Neuronal stem cell (in vitro differentiated cells): ENCODE measurements around the gene DUOXA2.

Experiments used
- DNase-seq: peaks from one replicate; pipeline ENCODE4 v3.0.0-alpha.2; 2013; ENCODE audit warnings: low spot score
- H2AFZ ChIP-seq: one replicate; pipeline ENCODE4 v1.6.1; 2013; ENCODE audit warnings: mild to moderate bottlenecking, low read length, inconsistent platforms
- H2AK5ac ChIP-seq: 2 replicates; pipeline ENCODE4 v1.6.1; 2013; ENCODE audit warnings: low read depth, mild to moderate bottlenecking, inconsistent platforms, low read length, moderate library complexity, mixed read lengths
- H2BK120ac ChIP-seq: 2 replicates; pipeline ENCODE4 v1.6.1; 2013; ENCODE audit warnings: low read depth, mild to moderate bottlenecking, inconsistent platforms, low read length, moderate library complexity, mixed read lengths
- H2BK12ac ChIP-seq: one replicate; pipeline ENCODE4 v1.6.1; 2013; ENCODE audit warnings: low read length, inconsistent platforms
- H2BK15ac ChIP-seq: 2 replicates; pipeline ENCODE4 v1.6.1; 2013; ENCODE audit warnings: mild to moderate bottlenecking, low read length, inconsistent platforms, mixed read lengths
- H2BK5ac ChIP-seq: one replicate; pipeline ENCODE4 v1.6.1; 2013; ENCODE audit warnings: inconsistent platforms, mild to moderate bottlenecking, low read length, moderate library complexity
- H3K14ac ChIP-seq: one replicate; pipeline ENCODE4 v1.6.1; 2013; ENCODE audit warnings: low read length, inconsistent platforms
- H3K18ac ChIP-seq: 2 replicates; pipeline ENCODE4 v1.6.1; 2013; ENCODE audit warnings: low read length, inconsistent platforms
- H3K23ac ChIP-seq: 2 replicates; pipeline ENCODE4 v1.6.1; 2013; ENCODE audit warnings: low read depth, mild to moderate bottlenecking, mixed read lengths, low read length, inconsistent platforms; ENCODE audit not compliant: poor library complexity
- H3K27ac ChIP-seq: replicated peaks from 3 replicates; pipeline ENCODE4 v1.5.1; 2013; ENCODE audit warnings: low read length, inconsistent platforms
- H3K27me3 ChIP-seq, 3 experiments: 2 replicates each; pipeline ENCODE4 v1.6.1; 2013; ENCODE audit warnings: low read length in 3 of 3, mild to moderate bottlenecking in 2 of 3, inconsistent platforms in 1 of 3, low read depth in 1 of 3, mixed read lengths in 1 of 3, moderate library complexity in 1 of 3; ENCODE audit not compliant: control insufficient read depth in 3 of 3, insufficient read depth in 3 of 3
- H3K36me3 ChIP-seq, 2 donors: replicated peaks in 1 of 2; 2 replicates each; pipeline ENCODE4 v1.6.1; 2013; ENCODE audit warnings: low read length in 2 of 2; ENCODE audit not compliant: control insufficient read depth in 2 of 2, insufficient read depth in 2 of 2
- H3K4ac ChIP-seq: 2 replicates; pipeline ENCODE4 v1.6.1; 2013; ENCODE audit warnings: inconsistent platforms, mild to moderate bottlenecking, low read length, moderate library complexity
- H3K4me1 ChIP-seq, 2 donors: 1 replicate in 1 of 2; 2 replicates in 1 of 2; pipeline ENCODE4 v1.6.1; 2013; ENCODE audit warnings: low read length in 2 of 2, low read depth in 1 of 2; ENCODE audit not compliant: control insufficient read depth in 2 of 2, insufficient read depth in 1 of 2
- H3K4me2 ChIP-seq: one replicate; pipeline ENCODE4 v1.6.1; 2013; ENCODE audit warnings: mild to moderate bottlenecking, low read length, inconsistent platforms; ENCODE audit not compliant: insufficient read depth, poor library complexity, severe bottlenecking
- H3K4me3 ChIP-seq, 2 donors: 2 replicates each; pipeline ENCODE4 v1.5.1; 2013; ENCODE audit warnings: low read length in 2 of 2, mild to moderate bottlenecking in 2 of 2, inconsistent platforms in 1 of 2, moderate library complexity in 1 of 2
- H3K79me1 ChIP-seq: one replicate; pipeline ENCODE4 v1.6.1; 2013; ENCODE audit warnings: low read depth, mild to moderate bottlenecking, inconsistent platforms, low read length, moderate library complexity
- H3K9ac ChIP-seq: one replicate; pipeline ENCODE4 v1.6.1; 2013; ENCODE audit warnings: mild to moderate bottlenecking, low read depth, low read length, inconsistent platforms; ENCODE audit not compliant: poor library complexity
- H3K9me3 ChIP-seq, 2 donors: replicated peaks in 1 of 2; 2 replicates each; pipeline versions ENCODE3 to v1.6.1; 2013; ENCODE audit warnings: low read length in 2 of 2, mild to moderate bottlenecking in 2 of 2, inconsistent platforms in 1 of 2, low read depth in 1 of 2, mixed read lengths in 1 of 2, moderate library complexity in 1 of 2; ENCODE audit not compliant: control insufficient read depth in 2 of 2, insufficient read depth in 1 of 2
- H4K8ac ChIP-seq: one replicate; pipeline ENCODE4 v1.6.1; 2013; ENCODE audit warnings: low read depth, mild to moderate bottlenecking, inconsistent platforms, low read length, moderate library complexity
- H4K91ac ChIP-seq: one replicate; pipeline ENCODE4 v1.6.1; 2013; ENCODE audit warnings: low read length, low read depth, mild to moderate bottlenecking, inconsistent platforms; ENCODE audit not compliant: poor library complexity
- WGBS, 2 donors: extraction: QIAGEN DNeasy Blood & Tissue Kit; methylation state at CpG; one replicate each; pipeline ENCODE4 v1.1.7; 2013; ENCODE audit warnings: missing lambda C conversion rate in 2 of 2, mixed read lengths in 1 of 2; ENCODE audit not compliant: insufficient read length in 2 of 2, insufficient replicate concordance in 1 of 2; ENCODE audit errors: extremely low coverage in 2 of 2; 5-methylcytosine and 5-hydroxymethylcytosine counted together

Gene DUOXA2

GRCh38 chr15:45095661-45096060 lies 18.5 kb upstream of the DUOXA2 start:
- H3K14ac ChIP-seq, result no peak overlapping the region
- no peak overlapping the region for H2BK120ac ChIP-seq
- H3K4ac ChIP-seq, result no peak overlapping the region
- no peaks in the 10 kb centered on the region for H3K36me3 ChIP-seq
- peak overlapping the region; percentile 31 for H2BK5ac ChIP-seq
- no peak overlapping the region for H4K91ac ChIP-seq
- H2BK12ac ChIP-seq, result no peak overlapping the region
- no peak overlapping the region for H4K8ac ChIP-seq
- H2BK15ac ChIP-seq, result no peak overlapping the region
- no peak overlapping the region for H3K23ac ChIP-seq
- H3K18ac ChIP-seq, result no peak overlapping the region
- DNase-seq, result no peak
- no peaks in the 10 kb centered on the region for H3K79me1 ChIP-seq
- H2AFZ ChIP-seq, result no peak overlapping the region
- H3K27ac ChIP-seq, result no peak overlapping the region
- H3K4me2 ChIP-seq, result no peak overlapping the region
- H3K9me3 ChIP-seq, result peaks cover 0 to 2% of the 10 kb centered on the region in 2 donors
- no peak overlapping the region for H2AK5ac ChIP-seq
- H3K27me3 ChIP-seq, result peaks cover 0 to 61% (median 0%) of the 10 kb centered on the region in 3 experiments
- H3K4me1 ChIP-seq, result peaks cover 0 to 4% of the 10 kb centered on the region in 2 donors
- no peak overlapping the region for H3K9ac ChIP-seq
- H3K4me3 ChIP-seq, result no peak overlapping the region
- WGBS, 2 donors, result no CpG with 5 or more reads among the region's 11 CpGs

- no peak overlapping the region for H2AFZ ChIP-seq
- no peak for DNase-seq
- H2BK5ac ChIP-seq, result no peak overlapping the region
- H3K9me3 ChIP-seq, result peaks cover 0 to 2% of the 10 kb centered on the region in 2 donors
- H3K27me3 ChIP-seq, result peaks cover 0 to 52% (median 0%) of the 10 kb centered on the region in 3 experiments
- H3K4me1 ChIP-seq, result peaks cover 4 to 10% of the 10 kb centered on the region in 2 donors
- no peak overlapping the region for H2BK12ac ChIP-seq
- H4K91ac ChIP-seq, result peak overlapping the region; percentile 7
- H3K23ac ChIP-seq, result no peak overlapping the region
- no CpG with 5 or more reads among the region's 7 CpGs for WGBS, 2 donors
- H3K14ac ChIP-seq, result no peak overlapping the region
- no peak overlapping the region for H2BK120ac ChIP-seq
- no peaks in the 10 kb centered on the region for H3K79me1 ChIP-seq
- H3K18ac ChIP-seq, result no peak overlapping the region
- H2BK15ac ChIP-seq, result no peak overlapping the region
- no peak overlapping the region for H3K4ac ChIP-seq
- H3K4me3 ChIP-seq, result no peak overlapping the region
- no peak overlapping the region for H4K8ac ChIP-seq
- no peaks in the 10 kb centered on the region for H3K36me3 ChIP-seq
- H3K27ac ChIP-seq, result no peak overlapping the region
- H2AK5ac ChIP-seq, result peak overlapping the region; percentile 54
- no peak overlapping the region for H3K9ac ChIP-seq
- H3K4me2 ChIP-seq, result no peak overlapping the region
Observed at GRCh38 chr15:45097466-45097865, 16.7 kb upstream of the DUOXA2 start.

DNA sequence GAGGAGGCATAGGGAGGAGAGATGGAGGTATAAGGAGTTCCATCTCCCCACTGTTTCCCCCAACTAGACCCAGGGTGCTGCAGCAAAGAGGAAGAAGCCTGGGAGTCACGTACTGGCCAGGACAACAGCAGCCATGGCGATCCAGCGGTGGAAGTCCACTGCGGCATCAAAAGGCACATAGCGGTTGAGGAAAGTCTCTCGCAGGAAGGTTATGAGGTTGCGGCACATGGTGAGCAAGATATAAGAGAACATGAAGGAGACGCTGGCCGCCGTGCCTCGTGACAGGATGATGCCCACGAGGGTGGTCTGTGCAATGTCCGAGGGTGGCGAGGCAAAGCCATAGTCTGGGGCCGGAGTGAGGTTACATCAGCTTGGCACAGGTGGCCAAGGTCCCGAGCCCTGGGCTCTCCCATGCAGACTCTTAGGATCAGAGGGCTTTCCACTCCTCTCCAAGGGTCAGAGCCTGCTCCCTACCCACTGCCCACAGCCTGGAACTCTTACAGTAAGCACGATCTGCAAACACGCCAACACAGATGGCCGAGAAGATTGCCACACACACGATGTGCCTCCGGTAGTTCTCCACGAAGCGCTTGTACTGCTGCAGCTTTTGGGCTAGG lies 14.5 kb upstream of the DUOXA2 start:
- no CpG with 5 or more reads among the region's 23 CpGs for WGBS, 2 donors
- no peak overlapping the region for H2AFZ ChIP-seq
- H4K91ac ChIP-seq, result no peak overlapping the region
- no peak overlapping the region for H3K4me2 ChIP-seq
- no peak overlapping the region for H2BK5ac ChIP-seq
- no peak for DNase-seq
- no peak overlapping the region for H3K9ac ChIP-seq
- peak overlapping the region; percentile 19 for H3K18ac ChIP-seq
- H2AK5ac ChIP-seq, result peak overlapping the region; percentile 25
- H3K27ac ChIP-seq, result no peak overlapping the region
- peaks cover 0 to 2% of the 10 kb centered on the region in 2 donors for H3K9me3 ChIP-seq
- no peaks in the 10 kb centered on the region for H3K36me3 ChIP-seq
- H3K4me3 ChIP-seq, result no peak overlapping the region
- H4K8ac ChIP-seq, result no peak overlapping the region
- H2BK120ac ChIP-seq, result no peak overlapping the region
- peaks cover 0 to 52% (median 0%) of the 10 kb centered on the region in 3 experiments for H3K27me3 ChIP-seq
- H2BK12ac ChIP-seq, result no peak overlapping the region
- peak overlapping the region; percentile 90 for H3K23ac ChIP-seq
- no peak overlapping the region for H3K4ac ChIP-seq
- H3K14ac ChIP-seq, result peak overlapping the region; percentile 4
- peaks cover 4 to 13% of the 10 kb centered on the region in 2 donors for H3K4me1 ChIP-seq
- H2BK15ac ChIP-seq, result no peak overlapping the region
- no peaks in the 10 kb centered on the region for H3K79me1 ChIP-seq

- Histone ChIP-seq H3K9me3 (peaks cover 0 to 2% of the 10 kb centered on the region in 2 donors), H3K27me3 (peaks cover 0 to 51% (median 0%) of the 10 kb centered on the region in 3 experiments)
Observed at GRCh38 chr15:45100884-45101625, 13.1 kb upstream of the DUOXA2 start.

More at GRCh38 chr15:45100884-45101625, 13.1 kb upstream of the DUOXA2 start:
- Histone ChIP-seq H3K27ac (no peak overlapping the region), H2BK120ac (no peak overlapping the region), H2BK5ac (no peak overlapping the region), H4K91ac (no peak overlapping the region), H3K18ac (peak overlapping the region; percentile 49), H3K36me3 (no peaks in the 10 kb centered on the region), H3K4me1 (peaks cover 4 to 13% of the 10 kb centered on the region in 2 donors), H2AK5ac (no peak overlapping the region), H2AFZ (no peak overlapping the region), H3K14ac (no peak overlapping the region), H2BK12ac (no peak overlapping the region), H3K4ac (no peak overlapping the region), H4K8ac (no peak overlapping the region), H3K4me2 (no peak overlapping the region), H3K23ac (no peak overlapping the region), H2BK15ac (no peak overlapping the region), H3K79me1 (no peaks in the 10 kb centered on the region), H3K4me3 (no peak overlapping the region), H3K9ac (no peak overlapping the region)
- WGBS, 2 donors, result no CpG with 5 or more reads among the region's 7 CpGs
- no peak for DNase-seq
